ENCODE results near the gene EXOSC5.
A peak's percentile ranks its signal among the peaks of the same experiment; 100 is the strongest.
"Not testable (repeated sequence)": the region's sequence is repeated elsewhere in the genome, so short reads cannot be mapped to it uniquely, and the experiment has no call there.

EXOSC5 gene

DNA sequence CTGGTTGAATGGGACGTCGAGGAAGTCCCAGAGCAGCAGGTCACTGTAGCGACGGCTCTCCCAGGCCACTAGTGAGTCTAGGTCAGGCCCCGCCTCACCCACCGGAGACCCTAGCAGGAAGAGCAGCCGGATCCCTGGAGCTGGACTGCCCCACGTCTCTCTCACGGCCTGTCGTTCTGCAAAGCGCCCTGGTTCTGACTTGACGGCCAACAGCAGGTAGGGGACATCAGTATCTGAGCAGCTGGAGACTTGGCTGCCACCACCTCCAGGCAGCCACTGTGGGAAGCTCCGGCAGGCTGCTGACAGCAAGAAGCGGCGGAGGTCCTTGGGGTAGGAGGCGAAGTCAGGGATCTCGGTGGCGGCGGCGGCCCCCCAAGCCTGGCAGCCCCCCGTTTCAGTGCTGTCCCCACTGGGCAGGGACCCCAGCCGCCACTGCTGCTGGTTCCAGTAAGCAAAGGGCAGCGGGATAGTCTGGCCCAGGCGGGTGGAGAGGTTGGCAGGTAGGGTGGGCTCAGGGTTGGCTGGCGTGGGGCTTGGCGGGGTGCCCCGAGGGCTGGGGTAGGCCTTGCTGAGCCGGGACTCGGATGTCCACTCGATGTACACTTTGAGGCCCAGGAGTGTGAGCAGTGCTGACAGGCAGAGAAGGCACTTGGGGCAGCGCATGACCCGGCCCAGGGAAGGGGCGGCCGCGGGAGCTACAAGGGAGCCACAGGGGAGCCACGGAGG, 29.1 kb upstream of the EXOSC5 start:
- no peak for DNase-seq

DNA sequence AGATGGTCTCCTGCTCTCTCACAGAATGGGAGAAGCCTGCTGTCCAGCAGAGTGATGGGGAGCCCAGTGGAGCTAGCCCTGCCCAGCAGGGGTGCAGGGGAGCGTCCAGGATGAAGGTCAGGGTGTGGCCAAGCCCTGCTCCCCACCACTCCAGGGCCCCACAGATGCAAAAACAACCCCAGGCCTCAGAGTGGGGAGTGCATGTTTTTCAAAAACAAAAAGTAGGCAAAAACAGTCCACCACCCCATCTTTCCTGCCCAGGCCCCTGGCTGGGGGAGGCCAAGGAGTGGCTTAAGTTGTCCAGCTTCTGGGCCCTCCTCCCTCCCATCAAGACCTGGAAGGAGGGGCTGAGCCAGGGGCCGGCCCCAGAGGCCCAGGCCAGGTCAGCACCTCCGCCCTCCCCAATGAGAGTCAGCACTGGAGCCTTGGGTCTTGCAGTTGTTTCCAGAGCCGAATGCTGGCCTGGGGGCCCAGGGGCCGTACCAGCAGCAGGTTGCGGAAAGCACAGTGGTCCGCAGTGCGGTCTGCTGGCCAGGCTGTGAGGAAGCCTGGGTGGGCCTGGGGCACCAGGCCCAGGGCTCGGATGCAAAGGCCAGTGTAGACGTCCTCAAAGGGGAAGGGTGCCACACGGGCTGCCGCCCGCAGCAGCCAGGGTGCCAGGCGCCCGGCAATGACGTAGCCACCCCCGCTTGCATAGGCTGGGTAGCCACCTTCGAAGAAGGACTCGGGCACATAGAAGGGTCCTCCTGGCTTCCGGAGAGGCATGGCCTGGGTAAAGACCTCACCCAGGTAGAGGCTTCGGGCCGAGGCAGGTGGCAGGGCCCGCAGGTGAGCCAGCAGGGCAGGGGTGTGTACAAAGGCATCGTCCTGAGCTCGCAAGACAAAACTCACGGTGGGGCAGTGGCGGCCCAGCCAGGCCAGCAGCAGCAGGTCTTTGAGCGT, 28.3 kb upstream of the EXOSC5 start:
- DNase-seq, result no peak

DNA sequence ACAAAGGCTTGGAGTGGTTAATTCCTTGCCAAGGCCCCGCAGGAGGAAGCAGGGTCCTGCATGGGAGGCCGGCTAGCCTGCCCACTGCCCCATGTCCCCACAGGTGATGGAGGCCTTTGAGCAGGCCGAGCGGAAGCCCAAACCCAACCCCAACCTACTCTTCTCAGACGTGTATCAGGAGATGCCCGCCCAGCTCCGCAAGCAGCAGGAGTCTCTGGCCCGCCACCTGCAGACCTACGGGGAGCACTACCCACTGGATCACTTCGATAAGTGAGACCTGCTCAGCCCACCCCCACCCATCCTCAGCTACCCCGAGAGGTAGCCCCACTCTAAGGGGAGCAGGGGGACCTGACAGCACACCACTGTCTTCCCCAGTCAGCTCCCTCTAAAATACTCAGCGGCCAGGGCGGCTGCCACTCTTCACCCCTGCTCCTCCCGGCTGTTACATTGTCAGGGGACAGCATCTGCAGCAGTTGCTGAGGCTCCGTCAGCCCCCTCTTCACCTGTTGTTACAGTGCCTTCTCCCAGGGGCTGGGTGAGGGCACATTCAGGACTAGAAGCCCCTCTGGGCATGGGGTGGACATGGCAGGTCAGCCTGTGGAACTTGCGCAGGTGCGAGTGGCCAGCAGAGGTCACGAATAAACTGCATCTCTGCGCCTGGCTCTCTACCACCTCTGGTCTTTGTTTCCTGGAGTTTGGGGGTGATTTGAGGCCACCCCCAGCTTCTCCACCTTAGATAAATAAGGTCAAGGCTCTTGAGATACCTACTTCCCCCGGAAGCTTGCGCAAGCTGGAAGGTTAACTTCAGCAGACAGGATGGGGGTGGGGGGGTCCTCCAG, 27.4 kb upstream of the EXOSC5 start:
- DNase-seq, result no peak

DNA sequence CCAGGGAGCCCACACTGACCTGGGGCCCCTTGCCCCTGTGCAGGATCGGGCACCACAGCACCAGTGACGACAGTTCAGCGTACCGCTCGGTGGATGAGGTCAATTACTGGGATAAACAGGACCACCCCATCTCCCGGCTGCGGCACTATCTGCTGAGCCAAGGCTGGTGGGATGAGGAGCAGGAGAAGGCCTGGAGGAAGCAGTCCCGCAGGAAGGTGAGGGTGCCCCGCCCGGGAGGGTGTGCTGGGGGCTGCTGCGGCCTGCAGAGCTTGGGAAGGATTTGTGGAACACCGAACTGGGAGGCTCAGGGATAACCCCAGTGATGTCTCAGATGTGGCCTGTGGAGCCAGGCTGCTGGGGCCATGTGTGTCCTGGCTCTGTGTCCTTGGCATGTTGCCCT, 25.8 kb upstream of the EXOSC5 start:
- DNase-seq, result no peak

DNA sequence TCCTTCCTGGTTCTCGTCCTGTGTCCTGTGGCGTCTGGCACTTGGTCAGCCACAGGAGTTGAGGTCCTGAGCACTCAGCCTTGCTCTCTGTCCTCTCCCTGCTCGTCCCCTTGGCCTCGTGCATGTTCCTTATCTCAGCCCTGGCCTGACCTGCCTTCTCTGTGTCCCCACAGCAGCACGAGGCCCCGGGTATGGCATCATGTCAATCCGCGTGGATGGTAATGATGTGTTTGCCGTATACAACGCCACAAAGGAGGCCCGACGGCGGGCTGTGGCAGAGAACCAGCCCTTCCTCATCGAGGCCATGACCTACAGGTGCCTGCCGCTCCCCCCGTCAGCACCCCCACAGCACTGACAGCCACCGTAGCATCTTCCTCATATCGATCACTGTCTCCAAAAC, 25.3 kb upstream of the EXOSC5 start:
- DNase-seq, result no peak

DNA sequence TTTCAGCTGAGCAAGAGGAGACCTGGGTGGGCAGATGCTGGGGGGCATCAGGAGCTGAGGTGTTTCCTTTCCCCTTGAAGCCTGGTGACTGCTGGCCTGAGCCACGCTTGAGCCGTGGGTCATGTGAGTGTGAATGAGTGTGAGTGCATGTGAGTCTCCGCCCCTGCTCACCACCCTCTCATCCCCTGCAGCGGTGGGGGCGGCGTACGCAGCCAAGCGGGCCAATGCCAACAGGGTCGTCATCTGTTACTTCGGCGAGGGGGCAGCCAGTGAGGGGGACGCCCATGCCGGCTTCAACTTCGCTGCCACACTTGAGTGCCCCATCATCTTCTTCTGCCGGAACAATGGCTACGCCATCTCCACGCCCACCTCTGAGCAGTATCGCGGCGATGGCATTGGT, 24.8 kb upstream of the EXOSC5 start:
- no peak for DNase-seq

DNA sequence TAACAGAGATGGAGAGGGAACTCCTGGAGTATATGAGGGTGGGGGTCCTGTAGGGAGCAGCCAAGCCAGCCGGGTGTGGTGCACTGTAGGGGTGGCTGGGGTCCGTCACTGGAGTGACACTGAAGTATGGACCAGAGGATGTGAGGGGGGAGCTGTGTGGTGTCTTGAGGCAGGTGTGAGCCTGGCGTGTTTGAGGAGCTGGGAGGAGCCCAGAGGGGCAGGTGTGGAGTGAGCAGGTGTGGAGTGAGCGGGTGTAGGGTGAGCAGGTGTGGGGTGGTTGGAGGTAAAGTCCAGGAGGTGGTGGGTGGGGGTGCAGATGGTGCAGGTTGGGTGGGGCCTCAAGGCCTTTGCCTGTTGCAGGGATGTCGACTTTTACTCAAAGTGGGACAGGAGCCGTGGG, 24.2 kb upstream of the EXOSC5 start:
- no peak for DNase-seq

DNA sequence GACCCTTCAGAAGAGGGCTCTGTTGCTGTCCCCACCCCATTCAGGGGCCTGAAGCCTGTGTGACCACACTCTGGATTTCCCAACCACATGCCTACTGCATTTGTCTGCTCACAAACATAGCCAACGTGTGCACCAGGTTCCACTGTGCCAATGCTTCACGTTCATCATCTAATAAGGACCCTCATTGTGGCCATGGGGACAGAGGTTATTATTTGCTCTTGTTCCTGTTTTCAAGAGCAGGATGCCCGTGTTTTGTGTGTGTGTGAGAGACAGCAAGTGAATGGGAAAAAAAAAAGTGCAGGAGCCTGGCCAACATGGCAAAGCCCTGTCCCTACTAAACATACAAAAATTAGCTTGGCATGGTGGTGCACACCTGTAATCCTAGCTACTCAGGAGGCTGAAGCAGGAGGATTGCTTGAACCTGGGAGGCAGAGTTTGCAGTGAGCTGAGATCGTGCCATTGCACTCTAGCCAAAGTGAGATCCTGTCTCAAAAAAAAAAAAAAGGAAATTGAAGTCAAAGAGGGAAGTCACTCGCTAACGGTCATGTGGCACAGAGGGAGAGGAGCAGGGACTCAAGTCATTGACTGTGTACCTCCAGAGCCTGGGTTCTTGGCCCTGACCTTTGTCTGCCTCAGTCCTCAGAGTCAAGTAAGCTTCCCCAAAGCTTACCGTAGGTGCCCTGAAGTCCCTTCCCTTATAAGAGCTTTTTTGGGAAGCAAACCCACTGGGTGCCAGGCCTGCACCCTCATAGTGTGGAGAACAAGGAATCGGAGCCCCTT, 23.1 kb upstream of the EXOSC5 start:
- no peak for DNase-seq

DNA sequence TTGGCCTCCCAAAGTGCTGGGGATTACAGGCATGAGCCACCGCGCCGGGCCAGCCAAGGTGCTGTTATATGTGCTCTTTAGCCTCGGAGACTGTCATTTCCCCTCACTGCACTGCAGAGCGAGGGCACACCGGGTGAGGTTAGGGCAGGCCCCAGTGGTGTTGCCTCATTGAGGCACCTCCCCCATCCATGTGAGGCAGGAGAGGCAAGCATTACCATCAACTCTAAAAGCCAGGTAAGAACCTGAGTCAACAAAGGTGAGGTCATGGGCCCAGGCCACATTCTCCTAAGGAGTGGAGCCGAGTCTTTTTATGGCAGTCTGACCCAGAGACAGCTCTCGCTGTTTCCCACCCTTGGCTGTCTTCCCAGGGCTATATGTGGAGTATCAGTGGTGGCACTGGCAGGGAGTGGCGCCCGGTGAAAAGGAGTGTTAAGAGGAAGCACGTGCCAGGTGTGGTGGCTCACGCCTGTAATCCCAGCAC, 19.1 kb upstream of the EXOSC5 start:
- no peak for DNase-seq

DNA sequence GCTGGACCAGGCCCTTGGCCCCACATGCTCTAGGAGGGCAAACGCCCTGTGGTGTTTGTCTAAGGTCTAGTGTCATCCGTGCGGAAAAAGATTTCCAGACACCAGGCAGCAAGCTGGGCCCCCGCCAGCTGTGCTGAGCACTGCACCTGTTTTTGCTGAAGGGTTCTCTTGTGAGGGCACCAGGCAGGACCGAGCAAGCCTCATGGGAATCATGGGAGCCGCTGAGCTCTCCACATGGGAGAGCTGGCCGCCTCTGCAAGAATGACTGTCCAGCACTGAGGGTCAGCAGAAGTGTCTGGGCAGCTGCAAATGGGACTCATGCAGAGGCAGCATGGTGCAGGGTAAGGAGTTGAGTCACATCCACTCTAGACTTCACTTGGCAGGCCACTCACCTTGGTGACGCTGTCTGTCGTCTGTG, 18.0 kb upstream of the EXOSC5 start:
- DNase-seq, result no peak

DNA sequence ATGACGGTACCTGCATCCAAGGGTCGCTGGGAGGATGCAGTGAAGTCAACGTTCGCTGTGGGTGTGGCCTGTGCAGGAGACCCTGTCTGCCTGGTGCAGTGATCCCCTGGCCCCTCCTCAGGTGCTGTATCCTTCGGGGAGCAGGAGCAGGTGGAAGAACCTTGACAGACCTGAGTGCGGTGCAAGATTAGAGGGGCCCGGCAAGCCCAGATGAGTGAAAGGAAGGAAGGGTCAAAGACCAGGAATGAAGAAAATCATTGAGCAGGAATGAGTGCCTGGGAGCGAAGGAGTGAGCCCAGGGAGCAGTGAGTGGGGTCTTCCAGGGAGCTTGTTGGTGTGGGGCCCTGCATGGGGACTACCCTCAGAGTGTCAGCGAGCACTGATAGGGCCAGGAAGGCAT, 17.3 kb upstream of the EXOSC5 start:
- no peak for DNase-seq

DNA sequence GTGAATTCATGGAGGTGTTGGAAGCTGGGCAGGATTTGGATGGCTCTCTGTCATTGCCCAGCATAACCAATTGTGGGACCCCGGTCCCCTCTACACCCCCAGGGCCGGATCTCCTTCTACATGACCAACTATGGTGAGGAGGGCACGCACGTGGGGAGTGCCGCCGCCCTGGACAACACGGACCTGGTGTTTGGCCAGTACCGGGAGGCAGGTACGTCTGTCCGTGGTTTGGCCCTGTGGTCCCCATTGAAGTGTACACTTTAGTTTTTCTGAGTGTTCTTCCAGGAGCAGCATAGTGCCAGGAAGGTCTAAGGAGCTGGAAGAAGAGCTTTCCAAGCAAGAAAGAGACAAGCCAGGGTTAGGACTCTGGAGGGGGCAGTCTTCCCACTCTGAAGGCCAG, 16.8 kb upstream of the EXOSC5 start:
- no peak for DNase-seq

DNA sequence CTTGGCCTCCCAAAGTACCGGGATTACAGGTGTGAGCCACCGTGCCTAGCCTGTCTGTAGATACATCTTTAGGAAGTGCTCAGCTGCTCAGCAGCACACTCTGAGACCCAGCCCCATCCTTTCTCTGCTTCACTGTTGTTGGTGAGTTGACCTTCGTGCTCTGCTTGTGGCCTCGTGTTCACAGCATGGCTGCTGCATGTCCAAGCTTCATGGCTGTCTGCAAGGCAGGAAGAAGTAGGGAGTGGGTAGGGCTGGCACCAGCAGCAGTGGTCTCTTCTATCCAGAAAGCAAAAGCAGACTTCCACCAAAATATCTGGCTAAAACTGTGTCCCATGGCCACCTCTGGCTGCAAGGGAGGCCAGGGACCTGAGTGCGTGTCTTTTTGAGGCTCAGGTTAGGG, 15.8 kb upstream of the EXOSC5 start:
- DNase-seq, result no peak

DNA sequence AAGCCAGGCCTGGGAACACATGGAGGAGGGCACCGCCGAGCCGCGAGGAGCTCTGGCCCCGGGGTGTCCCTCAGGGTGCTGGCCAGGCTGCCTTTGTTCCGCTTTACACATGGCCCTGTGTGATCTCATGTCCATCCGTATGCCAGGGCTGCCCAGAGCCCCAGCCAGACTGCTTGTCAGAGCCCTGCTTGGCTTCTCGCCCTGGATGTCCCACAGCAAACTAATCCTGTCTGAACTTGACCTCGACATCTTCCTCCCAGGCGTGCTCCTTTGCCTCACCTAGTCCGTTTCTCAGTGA, 14.8 kb upstream of the EXOSC5 start:
- DNase-seq, result peak; percentile 45

DNA sequence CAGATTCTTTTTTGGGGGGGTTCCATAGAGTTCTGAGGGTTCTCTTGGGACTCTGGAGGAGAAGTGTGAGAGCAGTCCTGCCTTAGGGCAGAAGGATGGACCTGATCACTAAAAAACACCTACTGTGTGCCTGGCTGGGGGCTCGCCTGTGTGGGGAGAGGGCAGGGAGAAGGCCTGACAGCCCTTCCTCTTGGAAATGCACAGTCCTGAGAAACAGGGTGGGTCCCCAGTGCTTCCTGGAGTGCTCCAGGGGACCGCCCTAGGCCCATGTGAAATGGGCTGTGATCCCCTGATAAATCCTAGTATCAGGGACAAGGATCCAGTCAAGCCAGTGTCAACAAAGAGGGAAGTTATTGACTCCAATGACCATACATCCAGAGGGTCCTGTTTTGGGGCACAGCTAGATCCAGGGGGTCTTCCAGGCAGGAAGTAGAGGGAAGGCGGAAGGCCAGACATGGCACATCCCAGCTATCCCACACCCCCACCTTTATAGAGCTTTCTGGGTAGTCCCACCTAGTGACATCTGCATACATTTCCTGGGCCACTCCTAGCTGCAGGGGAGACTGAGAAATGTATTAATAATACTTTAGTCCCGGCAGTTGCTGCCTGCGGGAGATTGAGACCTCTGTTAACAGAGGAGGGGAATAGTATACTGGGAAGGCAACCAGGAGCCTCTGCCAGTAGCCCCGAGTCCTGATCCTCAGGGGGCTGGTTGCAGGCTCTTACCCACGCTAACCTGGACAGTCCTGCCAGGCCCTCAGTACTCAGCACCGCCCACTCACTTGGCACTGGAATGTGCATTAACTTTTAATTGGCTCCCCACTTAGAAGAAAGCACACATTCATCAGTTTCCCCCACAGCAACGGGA, 14.2 kb upstream of the EXOSC5 start:
- DNase-seq, result no peak

DNA sequence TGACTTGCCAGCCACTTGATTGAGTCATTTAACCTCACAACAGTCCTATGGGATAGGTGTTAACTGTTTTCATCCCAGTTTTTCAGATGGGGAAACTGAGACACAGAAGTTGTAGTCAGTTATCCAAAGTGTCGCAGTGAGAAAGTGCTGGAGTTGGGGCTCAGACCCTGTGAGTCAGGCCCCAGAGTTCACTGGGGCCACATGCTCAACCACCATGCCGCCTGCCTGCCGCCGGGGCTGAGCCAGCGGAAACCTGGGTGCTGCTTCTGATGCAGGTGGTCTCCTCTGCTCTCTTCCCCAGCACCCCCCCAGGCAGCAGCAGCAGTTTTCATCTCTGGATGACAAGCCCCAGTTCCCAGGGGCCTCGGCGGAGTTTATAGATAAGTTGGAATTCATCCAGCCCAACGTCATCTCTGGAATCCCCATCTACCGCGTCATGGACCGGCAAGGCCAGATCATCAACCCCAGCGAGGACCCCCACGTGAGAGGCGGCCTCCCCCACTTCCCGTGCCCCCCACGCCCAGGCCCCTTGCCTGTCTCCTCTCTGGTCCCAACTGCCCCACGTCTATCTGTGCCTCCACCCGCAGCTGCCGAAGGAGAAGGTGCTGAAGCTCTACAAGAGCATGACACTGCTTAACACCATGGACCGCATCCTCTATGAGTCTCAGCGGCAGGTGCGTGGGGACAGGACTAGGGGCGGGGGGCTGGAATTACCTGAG, 13.3 kb upstream of the EXOSC5 start:
- no peak for DNase-seq

DNA sequence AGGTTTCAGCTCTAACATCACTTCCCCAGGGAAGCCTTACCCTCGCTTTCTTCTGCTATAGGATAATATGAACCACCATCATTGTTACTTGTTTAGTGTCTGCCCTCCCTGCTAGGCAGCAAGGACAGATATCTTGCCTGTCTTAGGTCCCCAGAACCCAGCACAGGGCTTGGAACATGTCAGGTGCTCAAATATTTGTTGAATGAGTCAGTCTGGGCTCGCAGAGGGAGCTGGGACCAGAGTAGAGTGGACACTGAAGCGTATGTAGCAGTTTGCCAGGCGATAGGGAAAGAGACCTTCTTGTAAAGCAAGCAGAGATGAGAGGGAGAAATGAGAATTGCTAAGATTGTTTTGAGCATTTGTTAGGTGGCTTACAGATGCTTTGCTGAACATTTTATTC, 12.1 kb upstream of the EXOSC5 start:
- no peak for DNase-seq

DNA sequence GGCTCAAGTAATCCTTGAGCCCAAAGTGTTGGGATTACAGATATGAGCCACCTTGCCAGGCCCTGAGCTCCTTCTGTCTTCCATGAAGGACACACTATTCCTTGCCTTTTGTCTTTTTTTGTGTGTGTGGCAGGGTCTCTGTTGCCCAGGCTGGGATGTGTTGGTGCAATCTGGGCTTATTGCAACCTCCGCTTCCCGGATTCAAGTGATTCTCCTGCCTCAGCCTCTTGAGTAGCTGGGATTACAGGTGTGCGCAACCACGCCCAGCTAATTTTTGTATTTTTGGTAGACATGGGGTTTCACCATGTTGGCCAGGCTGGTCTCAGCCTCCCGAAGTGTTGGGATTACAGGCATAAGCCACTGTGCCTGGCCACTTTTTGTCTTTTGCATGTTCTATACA, 11.7 kb upstream of the EXOSC5 start:
- DNase-seq, result not testable (repeated sequence)

DNA sequence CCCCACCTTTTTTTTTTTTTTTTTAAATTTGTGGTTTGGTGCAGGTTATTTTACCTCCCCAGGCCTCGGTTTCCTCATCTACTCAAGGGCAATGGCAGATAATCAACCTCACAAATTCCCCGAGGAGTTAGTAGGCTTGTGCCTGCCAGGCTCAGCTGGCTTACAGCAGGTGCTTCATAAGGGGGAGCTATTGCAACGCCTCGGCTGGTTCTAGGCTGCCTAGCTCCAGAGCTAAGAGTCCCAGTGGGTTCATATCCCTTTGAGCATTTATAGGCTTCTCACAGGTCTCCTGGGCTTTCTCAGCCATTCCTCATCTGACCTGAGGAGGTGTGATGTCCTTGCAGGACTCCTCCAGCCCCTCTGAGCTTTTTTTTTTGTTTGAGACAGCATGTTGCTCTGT, 11.1 kb upstream of the EXOSC5 start:
- no peak for DNase-seq

DNA sequence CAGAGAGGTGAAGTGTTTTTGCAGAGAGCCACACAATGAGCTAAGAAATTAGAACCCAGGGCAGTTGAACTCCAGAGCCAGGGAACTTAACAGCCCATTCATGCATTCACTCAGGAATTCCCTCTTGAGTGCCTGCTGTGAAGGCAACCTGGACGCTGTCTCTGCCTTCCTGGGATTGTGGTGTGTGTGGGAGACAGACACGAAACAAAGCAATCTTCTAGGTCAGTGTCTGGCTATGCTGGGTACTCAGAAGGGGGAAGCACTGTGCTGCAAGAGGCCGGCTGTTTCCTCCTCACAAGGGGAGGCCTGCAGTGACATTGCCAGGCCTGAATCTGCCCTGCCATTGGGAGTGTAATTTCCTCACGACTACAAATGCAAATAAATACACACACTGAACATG, 10.1 kb upstream of the EXOSC5 start:
- no peak for DNase-seq

DNA sequence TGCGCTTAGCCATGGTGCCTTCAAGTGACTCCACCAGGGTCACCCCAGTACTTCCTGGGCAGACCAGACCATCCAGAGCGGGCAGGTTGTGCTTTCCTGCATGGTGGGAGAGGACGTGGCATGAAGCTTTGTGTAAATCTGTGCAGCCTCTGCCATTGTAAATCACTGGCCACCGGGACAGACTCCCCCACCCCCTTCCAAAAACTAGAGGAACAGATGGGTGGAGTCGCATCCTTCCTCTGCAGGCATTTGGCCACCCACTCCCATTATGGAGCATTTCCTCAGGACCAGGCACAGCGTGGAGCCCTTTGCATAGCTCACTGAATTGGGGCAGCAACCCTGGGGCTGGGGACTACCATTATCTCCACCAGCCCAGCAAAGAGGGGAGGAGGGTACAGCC, 8.6 kb upstream of the EXOSC5 start:
- no peak for DNase-seq
